GM19467 (cell line): ENCODE measurements around the gene PPP2R5B.
A peak's percentile ranks its signal among the peaks of the same experiment; 100 is the strongest.

ENCODE experiments used
- ATAC-seq: cut with Tn5 transposase; IDR thresholded peaks from one replicate; pipeline ENCODE4 v1.9.1; 2021; ENCODE audit warnings: mild to moderate bottlenecking, moderate library complexity; ENCODE audit not compliant: unreplicated experiment

PPP2R5B gene

GRCh38 chr11:64923944-64924909, at the start of gene PPP2R5B:
PPP2R5B (plus strand) TSS chr11:64924689; CDS start chr11:64925735, 1,046 bp downstream.
- peak; percentile 68 for ATAC-seq

DNA sequence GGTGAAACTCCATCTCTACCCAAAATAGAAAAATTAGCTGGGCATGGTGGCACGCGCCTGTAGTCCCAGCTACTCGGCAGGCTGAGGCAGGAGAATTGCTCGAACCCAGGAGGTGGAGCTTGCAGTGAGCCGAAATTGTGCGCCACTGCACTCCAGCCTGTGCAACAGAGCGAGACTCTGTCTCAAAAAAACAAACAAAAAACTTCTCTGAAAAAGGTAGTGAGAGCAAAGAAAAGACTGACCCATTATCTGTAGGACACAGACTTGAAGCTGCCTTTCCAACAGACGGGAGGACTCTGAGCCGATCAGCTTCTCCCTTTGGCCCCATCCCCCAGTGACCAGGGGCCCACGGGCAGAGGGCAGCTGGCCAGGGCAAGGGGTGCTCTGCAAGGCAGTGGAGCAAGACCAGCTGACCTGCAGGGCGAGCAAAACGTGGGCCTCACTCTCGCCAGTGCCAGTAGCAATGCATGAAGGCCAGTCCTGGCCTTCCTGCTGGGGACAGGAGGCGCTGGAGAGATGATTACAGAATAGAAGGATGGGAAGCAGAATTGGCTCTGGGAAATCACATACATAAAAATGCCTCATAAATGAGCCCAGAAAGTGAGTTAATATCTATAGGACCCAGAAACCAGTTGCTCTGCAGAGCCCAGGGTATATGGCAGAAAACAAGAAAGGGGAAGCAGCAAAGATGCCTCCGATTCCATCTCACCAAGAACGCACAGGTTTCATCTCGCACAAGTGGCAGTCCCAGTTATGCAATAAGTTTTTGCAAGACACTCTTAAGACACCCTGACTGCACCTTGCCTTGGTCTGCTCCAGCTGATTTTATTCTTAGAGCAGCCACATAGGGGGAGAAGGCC, 48.9 kb upstream of the PPP2R5B start:
- ATAC-seq: no peak

DNA sequence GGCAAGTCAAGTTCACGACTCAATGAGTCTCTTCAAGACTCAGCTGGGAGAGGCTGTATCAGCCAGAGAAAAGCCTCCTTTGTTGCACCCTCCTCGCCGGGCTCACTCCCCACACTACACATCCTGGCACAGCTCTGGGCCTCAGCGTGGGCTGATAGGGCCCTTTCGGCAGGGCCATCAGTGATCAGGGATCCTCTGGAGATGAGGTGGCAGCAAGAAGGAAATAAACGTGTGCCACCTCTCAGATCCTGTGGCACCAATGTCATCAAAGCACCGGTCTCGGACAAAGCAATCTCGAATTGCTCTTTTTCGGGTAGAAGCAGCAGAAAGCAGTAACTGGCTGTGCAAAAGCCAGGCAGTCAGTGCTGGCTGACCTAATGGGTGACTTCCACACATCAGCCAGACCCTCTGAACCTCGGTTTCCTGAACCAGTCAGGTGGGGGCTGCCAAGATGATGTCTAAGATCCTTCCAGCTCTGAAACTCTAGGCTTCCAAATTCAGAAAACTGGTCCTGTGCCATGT, 48.2 kb upstream of the PPP2R5B start:
- ATAC-seq: no peak

GRCh38 chr11:64876835-64877341, 47.6 kb upstream of the PPP2R5B start:
- no peak for ATAC-seq

GRCh38 chr11:64877390-64878222, 46.9 kb upstream of the PPP2R5B start:
- ATAC-seq: no peak

DNA sequence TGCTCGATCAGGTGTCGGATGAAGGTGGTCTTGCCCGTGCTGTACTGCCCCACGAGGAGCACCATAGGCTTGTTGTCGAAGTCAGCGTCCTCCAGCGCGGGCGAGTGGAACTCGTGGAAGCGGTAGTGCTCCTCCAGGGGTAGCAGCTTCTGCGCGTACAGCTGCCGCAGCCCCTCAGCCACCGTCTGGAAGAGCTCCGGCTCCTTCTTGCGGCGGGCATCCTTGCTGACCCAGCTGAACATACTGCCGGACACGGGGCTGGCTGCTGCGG, 46.3 kb upstream of the PPP2R5B start:
- ATAC-seq: no peak

DNA sequence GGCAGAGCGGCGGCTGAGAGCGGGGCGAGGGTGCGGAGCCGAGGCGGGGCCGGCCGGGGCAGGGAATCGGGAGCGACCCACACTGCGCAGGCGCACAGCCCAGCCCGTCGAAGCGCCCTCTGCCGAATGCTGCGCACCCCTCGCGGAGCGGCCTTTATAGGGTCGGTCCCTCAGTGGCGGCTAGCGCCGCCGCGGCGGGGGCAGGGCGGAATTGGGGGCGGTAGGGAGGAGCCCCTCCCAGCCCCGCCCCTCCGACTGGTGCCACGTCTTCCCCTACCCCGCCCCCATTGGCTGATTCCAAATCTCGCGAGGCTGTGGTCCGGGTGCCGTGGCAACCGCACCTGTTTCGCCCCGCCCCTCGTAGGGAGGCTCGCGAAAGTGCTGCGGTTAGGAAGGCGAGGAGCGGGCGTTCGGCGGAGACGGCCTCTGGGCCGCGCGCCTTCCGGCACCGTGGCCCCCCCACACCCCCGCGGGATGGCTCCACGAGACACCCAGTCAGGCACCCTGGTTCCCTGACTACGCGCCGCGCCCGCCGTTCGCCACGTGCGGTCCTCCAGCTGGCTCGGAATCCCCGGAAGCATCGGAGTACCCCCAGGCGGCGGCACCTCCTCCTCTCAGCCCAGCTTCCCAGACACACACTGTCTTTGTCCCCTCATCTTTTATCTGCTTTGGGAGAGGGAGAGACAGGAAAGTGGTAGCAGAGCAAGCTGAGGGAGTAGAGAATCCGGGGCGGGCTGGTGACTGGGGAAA, 45.8 kb upstream of the PPP2R5B start, which contains the start of gene EHD1:
Gene EHD1, minus strand, starts transcription at position 128 of the 750 bp plus-strand sequence. CDS start 157 bp downstream, outside the sequence.
- peak; percentile 58 for ATAC-seq

- ATAC-seq: no peak
These were observed 45.1 kb upstream of the PPP2R5B start for GRCh38 chr11:64879244-64879900.

GRCh38 chr11:64880240-64881001, 44.1 kb upstream of the PPP2R5B start:
- no peak for ATAC-seq

- ATAC-seq: no peak
These were observed 43.0 kb upstream of the PPP2R5B start for GRCh38 chr11:64881476-64881875.

DNA sequence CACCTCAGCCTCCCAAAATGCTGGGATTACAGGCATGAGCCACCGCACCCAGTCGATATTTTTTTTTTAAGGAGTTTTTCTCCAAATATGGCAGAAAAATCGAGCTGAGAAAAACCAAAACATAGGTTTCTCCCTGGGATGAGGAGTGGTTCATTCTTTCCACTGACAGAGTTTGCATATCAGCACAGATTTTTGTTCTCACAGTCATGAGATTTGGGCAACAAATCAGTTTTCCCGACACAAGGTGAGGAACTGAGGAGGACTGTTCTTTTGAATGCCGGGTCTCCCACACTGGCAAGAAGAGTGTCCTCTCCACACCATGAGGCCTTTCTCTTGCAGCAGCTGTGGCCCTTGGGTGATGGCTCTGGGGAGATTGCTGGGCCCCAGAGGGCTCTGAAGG, 42.2 kb upstream of the PPP2R5B start:
- no peak for ATAC-seq

DNA sequence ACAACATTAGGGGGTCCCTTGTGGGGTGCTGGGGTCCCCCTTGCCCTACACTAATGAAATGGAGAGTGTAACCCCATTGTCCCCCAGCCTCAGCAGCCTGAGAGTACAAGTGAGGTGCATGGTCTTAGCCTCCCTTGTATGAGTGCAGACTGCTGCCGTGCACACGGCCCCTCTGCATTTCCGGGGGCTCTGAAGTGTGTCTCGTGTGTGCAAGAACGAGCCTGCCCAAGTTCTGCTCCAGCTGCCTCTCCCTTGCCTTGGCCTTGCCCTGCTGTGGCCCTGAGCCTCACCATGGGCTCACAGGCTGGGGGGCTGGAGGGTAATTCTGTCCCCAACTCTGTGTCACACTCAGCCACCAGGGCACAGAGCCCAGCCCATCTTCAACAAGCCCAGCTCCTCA, 40.9 kb upstream of the PPP2R5B start:
- no peak for ATAC-seq

- no peak for ATAC-seq
These were observed 40.5 kb upstream of the PPP2R5B start for GRCh38 chr11:64884019-64884418.

DNA sequence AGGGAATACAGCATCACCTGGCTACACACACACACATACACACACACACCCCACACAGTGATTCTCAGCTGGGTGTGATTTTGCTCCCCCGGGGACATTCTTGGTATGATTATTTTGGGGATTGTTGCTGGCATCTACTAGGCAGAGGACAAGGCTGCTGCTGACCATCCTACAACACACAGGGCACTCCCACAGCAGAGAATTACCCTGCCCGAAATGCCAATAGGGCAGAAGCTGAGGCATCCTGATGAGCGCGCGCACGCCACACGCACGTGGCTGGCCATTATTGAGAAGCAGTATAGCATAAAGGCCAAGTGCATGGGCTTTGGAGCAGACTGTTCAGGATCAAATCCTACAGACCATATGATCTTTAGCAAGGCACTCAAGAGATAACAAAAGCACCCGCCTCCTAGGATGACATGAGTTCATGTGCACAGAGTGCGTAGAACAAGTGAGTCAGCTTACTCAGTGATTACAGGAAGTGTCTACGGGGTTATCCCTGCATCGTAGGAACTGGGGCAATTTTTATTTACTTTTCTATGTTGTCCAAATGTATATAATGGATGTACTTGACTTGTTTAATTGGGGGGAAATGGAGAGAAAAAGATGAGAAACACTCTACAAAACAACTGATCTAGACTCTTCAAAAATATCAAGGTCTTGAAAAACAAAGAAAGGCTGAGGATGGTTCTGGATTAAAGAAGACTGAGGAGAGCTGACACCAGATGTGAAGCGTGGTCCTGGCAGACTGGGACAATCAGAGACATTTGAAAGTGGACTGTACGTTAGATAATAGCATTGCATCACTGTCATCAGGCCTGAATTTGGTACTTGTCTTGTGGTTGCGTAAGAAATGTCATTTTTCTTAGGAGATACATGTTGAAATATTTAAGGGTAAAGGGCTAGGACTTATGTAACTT, 38.9 kb upstream of the PPP2R5B start:
- no peak for ATAC-seq

- ATAC-seq: no peak
These were observed 37.2 kb upstream of the PPP2R5B start for GRCh38 chr11:64887234-64887756.

GRCh38 chr11:64887757-64888405, 36.6 kb upstream of the PPP2R5B start:
- ATAC-seq: no peak

DNA sequence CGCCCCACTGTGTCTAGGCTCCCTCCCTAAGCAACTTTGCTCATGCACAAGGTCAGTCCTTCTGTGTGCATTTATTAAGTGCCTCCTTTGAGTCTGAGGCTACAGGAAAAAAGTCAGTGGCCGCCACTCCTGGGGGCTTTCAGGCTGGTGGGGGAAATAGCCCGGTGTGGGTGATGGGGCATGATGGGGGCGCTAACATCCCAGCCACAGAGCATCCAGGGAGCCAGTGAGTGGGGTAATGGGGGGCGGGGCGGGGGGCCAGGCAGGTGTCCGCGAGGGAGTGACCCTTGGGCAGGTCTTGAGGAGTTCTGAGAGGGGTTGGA, 36.1 kb upstream of the PPP2R5B start:
- ATAC-seq: no peak
